IMR-90 (cell line): Measurements from ENCODE around the gene PDZRN3. TPM values are rescaled to one million over a fixed set of nuclear protein-coding genes. Genes with fewer than 3 reads are reported as not detected.
A peak's percentile ranks its signal among the peaks of the same experiment; 100 is the strongest.

Source experiments
- ATAC-seq: fragments of 200-7000 bp; cut with Tn5 transposase; 2 replicates; pipeline ENCODE4 v1.9.1; 2020; ENCODE audit warnings: low read depth, mild to moderate bottlenecking, moderate library complexity
- BruUV-seq: library from RNA; stranded (reverse); fragments of 400-500 nt; replicated peaks from 2 replicates; lab custom pipeline; 2021; lab: Mats Ljungman, UMichigan
- CTCF ChIA-PET: fragments of 300-600 bp; formaldehyde crosslinking; extraction: SDS; loops from one replicate; lab custom pipeline; 2021; ENCODE audit warnings: antibody characterized with exemption; lab: Yijun Ruan, JAX
- POLR2A ChIA-PET: fragments of 300-600 bp; sonication (Branson Sonifier 250); formaldehyde crosslinking; loops from one replicate; lab custom pipeline; 2022; ENCODE audit warnings: antibody characterized with exemption; ENCODE audit not compliant: unreplicated experiment; lab: Charles Lee
- DNase-seq: peaks from one replicate; pipeline ENCODE4 v3.0.0; 2013
- H2AFZ ChIP-seq: replicated peaks from 2 replicates; pipeline ENCODE3; 2013; ENCODE audit warnings: low read length, mild to moderate bottlenecking; ENCODE audit not compliant: poor library complexity
- H2AK5ac ChIP-seq: 2 replicates; pipeline ENCODE4 v1.6.1; 2013; ENCODE audit warnings: low read depth, low read length, inconsistent platforms
- H2AK9ac ChIP-seq: replicated peaks from 2 replicates; pipeline ENCODE3; 2013; ENCODE audit warnings: mild to moderate bottlenecking, low read depth, low read length, moderate library complexity; ENCODE audit not compliant: poor library complexity
- H2BK120ac ChIP-seq: 2 replicates; pipeline ENCODE4 v1.6.1; 2013; ENCODE audit warnings: low read depth, low read length, inconsistent platforms
- H2BK15ac ChIP-seq: 3 replicates; pipeline ENCODE4 v1.6.1; 2013; ENCODE audit warnings: low read depth, low read length, inconsistent platforms
- H2BK20ac ChIP-seq: 2 replicates; pipeline ENCODE4 v1.6.1; 2013; ENCODE audit warnings: low read depth, mild to moderate bottlenecking, inconsistent platforms, low read length, moderate library complexity
- H2BK5ac ChIP-seq: 2 replicates; pipeline ENCODE4 v1.6.1; 2013; ENCODE audit warnings: mild to moderate bottlenecking, low read depth, low read length, inconsistent platforms; ENCODE audit not compliant: poor library complexity, severe bottlenecking
- H3K14ac ChIP-seq: replicated peaks from 2 replicates; pipeline ENCODE4 v1.6.1; 2013; ENCODE audit warnings: low read depth, low read length, inconsistent platforms
- H3K18ac ChIP-seq: 2 replicates; pipeline ENCODE4 v1.6.1; 2013; ENCODE audit warnings: low read depth, low read length, control low read depth
- H3K23ac ChIP-seq: 2 replicates; pipeline ENCODE4 v1.6.1; 2013; ENCODE audit warnings: low read depth, low read length, inconsistent platforms
- H3K27ac ChIP-seq: 2 replicates; pipeline ENCODE4 v1.5.1; 2013; ENCODE audit warnings: mild to moderate bottlenecking, control low read depth, low read length; ENCODE audit not compliant: insufficient read depth
- H3K27me3 ChIP-seq: 2 replicates; pipeline ENCODE4 v1.6.1; 2013; ENCODE audit warnings: low read length; ENCODE audit not compliant: control insufficient read depth, insufficient read depth
- H3K36me3 ChIP-seq: 2 replicates; pipeline ENCODE4 v1.6.1; 2013; ENCODE audit warnings: low read length, mixed read lengths; ENCODE audit not compliant: control insufficient read depth, insufficient read depth
- H3K4ac ChIP-seq: 2 replicates; pipeline ENCODE4 v1.6.1; 2013; ENCODE audit warnings: low read depth, low read length, inconsistent platforms
- H3K4me1 ChIP-seq: 2 replicates; pipeline ENCODE4 v1.6.1; 2013; ENCODE audit warnings: low read length, mixed read lengths; ENCODE audit not compliant: control insufficient read depth, insufficient read depth
- H3K4me2 ChIP-seq: 2 replicates; pipeline ENCODE4 v1.6.1; 2013; ENCODE audit warnings: low read depth, mild to moderate bottlenecking, control low read depth, low read length, moderate library complexity
- H3K4me3 ChIP-seq: 2 replicates; pipeline ENCODE4 v1.5.1; 2013; ENCODE audit warnings: low read depth, mild to moderate bottlenecking, control low read depth, low read length, moderate library complexity; ENCODE audit not compliant: insufficient read depth
- H3K56ac ChIP-seq: 2 replicates; pipeline ENCODE4 v1.6.1; 2013; ENCODE audit warnings: low read length, inconsistent platforms; ENCODE audit not compliant: insufficient read depth; ENCODE audit errors: extremely low read depth
- H3K79me1 ChIP-seq, 2 experiments: 2 replicates each; pipeline ENCODE4 v1.6.1; 2013; ENCODE audit warnings: low read length in 2 of 2, inconsistent platforms in 1 of 2, low read depth in 1 of 2
- H3K9ac ChIP-seq: 2 replicates; pipeline ENCODE4 v1.6.1; 2013; ENCODE audit warnings: low read depth, low read length, control low read depth
- H3K9me1 ChIP-seq: 2 replicates; pipeline ENCODE4 v1.6.1; 2013; ENCODE audit warnings: low read length, inconsistent platforms; ENCODE audit not compliant: insufficient read depth
- H3K9me3 ChIP-seq: 2 replicates; pipeline ENCODE4 v1.6.1; 2013; ENCODE audit warnings: low read length; ENCODE audit not compliant: control insufficient read depth, insufficient read depth
- H4K20me1 ChIP-seq: 2 replicates; pipeline ENCODE4 v1.6.1; 2013; ENCODE audit warnings: low read length, inconsistent platforms; ENCODE audit not compliant: insufficient read depth
- H4K5ac ChIP-seq: 2 replicates; pipeline ENCODE4 v1.6.1; 2013; ENCODE audit warnings: mild to moderate bottlenecking, low read depth, low read length, control low read depth
- H4K8ac ChIP-seq, 2 experiments: 2 replicates each; pipeline ENCODE4 v1.6.1; 2013; ENCODE audit warnings: low read depth in 2 of 2, low read length in 2 of 2, control low read depth in 1 of 2, inconsistent platforms in 1 of 2
- H4K91ac ChIP-seq: 2 replicates; pipeline ENCODE4 v1.6.1; 2013; ENCODE audit warnings: low read depth, low read length, inconsistent platforms; ENCODE audit not compliant: insufficient read depth
- CHD1 ChIP-seq: IDR thresholded peaks from 2 replicates; pipeline ENCODE4 v1.6.1; 2012; ENCODE audit warnings: low read depth, low read length, improper control_type of control experiment
- MAZ ChIP-seq: IDR thresholded peaks from 2 replicates; pipeline ENCODE4 v1.6.1; 2012; ENCODE audit warnings: low read depth, mild to moderate bottlenecking, low read length, improper control_type of control experiment, moderate library complexity, borderline replicate concordance
- NFE2L2 ChIP-seq: fragments of 150-350 bp; IDR thresholded peaks from 2 replicates; pipeline ENCODE4 v1.6.1; 2016; ENCODE audit warnings: low read depth, mild to moderate bottlenecking, low read length
- RCOR1 ChIP-seq: IDR thresholded peaks from 2 replicates; pipeline ENCODE4 v1.6.1; 2012; ENCODE audit warnings: mild to moderate bottlenecking, low read length, improper control_type of control experiment; ENCODE audit not compliant: insufficient replicate concordance
- USF2 ChIP-seq: fragments of 150-350 bp; IDR thresholded peaks from 2 replicates; pipeline ENCODE4 v1.6.1; 2017; ENCODE audit warnings: mild to moderate bottlenecking, antibody characterized with exemption, low read length, low read depth
- WGBS, 2 experiments: methylation state at CpG; one replicate each; pipeline versions ENCODE4 v1.1.5 to v1.1.7; 2013; ENCODE audit warnings: missing lambda C conversion rate in 2 of 2; ENCODE audit not compliant: insufficient read length in 1 of 2; ENCODE audit errors: extremely low coverage in 2 of 2; 5-methylcytosine and 5-hydroxymethylcytosine counted together
- dilution Hi-C: fragments of 300-500 bp; cut with HindIII; formaldehyde crosslinking; loops from one replicate; pipeline ENCODE4 v1.14.3; 2018; ENCODE audit warnings: low sequenced_read_pairs; ENCODE audit not compliant: unreplicated experiment
- in situ Hi-C: fragments of 300-500 bp; cut with MboI; formaldehyde crosslinking; loops from 3 replicates; pipeline ENCODE4 v1.14.3; 2019; ENCODE audit warnings: low sequenced_read_pairs, inconsistent platforms, mixed read lengths
- intact Hi-C: fragments of 100-400 bp; cut with micrococcal nuclease; formaldehyde crosslinking; loops from 2 replicates; pipeline ENCODE4 v1.10.0; 2022
- polyA plus RNA-seq, 3 experiments: library from polyadenylated mRNA; depleted of rRNA; stranded (reverse); fragments of >200 nt; gene quantifications; 2 replicates each; pipeline ENCODE4 v1.2.3, GENCODE V29; 2012; ENCODE audit warnings: low replicate concordance in 1 of 3
- total RNA-seq: library from RNA; depleted of rRNA; stranded (reverse); fragments of >200 nt; gene quantifications from 2 replicates; pipeline ENCODE4 v1.2.3, GENCODE V29; 2012

PDZRN3 gene
- total and polyA plus RNA-seq, 2 of the 4 experiments (the other 2 are of a cell fraction) = 9.4 to 17.0 TPM

- ChIA-PET POLR2A (no interaction called here), CTCF (interaction anchor here (0.6 to 1.5 kb wide), 4 partner anchors 9 to 392 kb away, joined by 3 to 7 read pairs (median 4); no protein-coding TSS in a partner anchor)
- Histone ChIP-seq H3K4me1 (peaks cover 11% of the 10 kb centered on the region), H4K91ac (peak overlapping the region; percentile 23; the same call in 1 of the 2 replicates), H3K4me3 (no peak overlapping the region), H3K14ac (no peak overlapping the region), H3K56ac (no peak overlapping the region), H3K27me3 (no peaks in the 10 kb centered on the region), H3K27ac (no peak overlapping the region), H3K18ac (peak overlapping the region; percentile 59; the same call in 1 of the 2 replicates), H2BK15ac (peak overlapping the region; percentile 12; the same call in 1 of the 3 replicates), H4K5ac (peak overlapping the region; percentile 46; the same call in 1 of the 2 replicates), H4K20me1 (peaks cover 10% of the 10 kb centered on the region; the same call in 1 of the 2 replicates), H3K36me3 (no peaks in the 10 kb centered on the region), H2BK5ac (no peak overlapping the region), H2BK20ac (peak overlapping the region; percentile 21; the same call in 1 of the 2 replicates), H3K9me1 (peaks cover 4% of the 10 kb centered on the region; the same call in 1 of the 2 replicates), H3K79me1 (peaks cover 0 to 23% of the 10 kb centered on the region in 2 experiments; a peak in 3 of 4 replicates), H2AFZ (peak overlapping the region; percentile 50), H3K4me2 (peak overlapping the region; percentile 48; the same call in 1 of the 2 replicates), H3K4ac (peak overlapping the region; percentile 10; the same call in 1 of the 2 replicates), H3K9ac (no peak overlapping the region), H2AK5ac (peak overlapping the region; percentile 38), H2AK9ac (peak overlapping the region; percentile 71), H3K9me3 (no peaks in the 10 kb centered on the region), H2BK120ac (peak overlapping the region; percentile 22; the same call in 1 of the 2 replicates), H4K8ac (peak overlapping the region in 1 of 2 experiments; percentile 39; a peak in 2 of 4 replicates), H3K23ac (no peak overlapping the region)
- DNase-seq (peak; percentile 75), ATAC-seq (peak; percentile 80)
- peak; percentile 77 for TF ChIP-seq USF2
- TF ChIP-seq CHD1 = no peak
- no peak for TF ChIP-seq MAZ
- no peak for TF ChIP-seq NFE2L2
- no peak for TF ChIP-seq RCOR1
- dilution Hi-C loops = no loop called here
- intact Hi-C loops = no loop called here
- in situ Hi-C loops = no loop called here
- no TSS peak for BruUV-seq
- WGBS, 2 experiments = 61% methylated on average over 3 of the region's 7 CpGs; no CpG with 5 or more reads in 1 of the 2 experiments
Measured at GRCh38 chr3:73493543-73494308, 131.0 kb downstream of the PDZRN3 start.
